ENCODE results near the gene ARID3A.

Gene ARID3A

GRCh38 chr19:950352-951066 lies 24.7 kb downstream of the ARID3A start:
- Histone ChIP-seq H3K9ac (no peak overlapping the region), H3K79me2 (ENCODE audit: insufficient read depth, low read depth) (no peaks in the 10 kb centered on the region), H4K20me1 (ENCODE audit: insufficient read depth) (no peaks in the 10 kb centered on the region), H3K4me2 (no peak overlapping the region), H3K4me3 (IDR thresholded peaks at IDR 0.05; ENCODE audit: insufficient read depth, low read depth, low read length) (no peak overlapping the region), H3K36me3 (ENCODE audit: insufficient read depth) (no peaks in the 10 kb centered on the region), H2AFZ (ENCODE audit: low read depth) (no peak overlapping the region), H3K27ac (no peak overlapping the region), H3K4me1 (ENCODE audit: low read depth, poor library complexity, severe bottlenecking) (no peaks in the 10 kb centered on the region), H3K27me3 (ENCODE audit: insufficient read depth, low read depth) (no peaks in the 10 kb centered on the region)
- no peak for TF ChIP-seq CTCF (conservative IDR thresholded peaks at IDR 0.05; ENCODE audit: low read depth, low read length)

GRCh38 chr19:952049-952679 lies 26.3 kb downstream of the ARID3A start:
- H3K9ac ChIP-seq, result no peak overlapping the region
- no peak overlapping the region for H2AFZ ChIP-seq (ENCODE audit: low read depth)
- no peaks in the 10 kb centered on the region for H3K27me3 ChIP-seq (ENCODE audit: insufficient read depth, low read depth)
- no peak overlapping the region for H3K4me3 ChIP-seq (IDR thresholded peaks at IDR 0.05; ENCODE audit: insufficient read depth, low read depth, low read length)
- H3K4me1 ChIP-seq (ENCODE audit: low read depth, poor library complexity, severe bottlenecking), result no peaks in the 10 kb centered on the region
- H3K79me2 ChIP-seq (ENCODE audit: insufficient read depth, low read depth), result no peaks in the 10 kb centered on the region
- H3K27ac ChIP-seq, result no peak overlapping the region
- TF ChIP-seq CTCF (conservative IDR thresholded peaks at IDR 0.05; ENCODE audit: low read depth, low read length), result no peak
- H4K20me1 ChIP-seq (ENCODE audit: insufficient read depth), result no peaks in the 10 kb centered on the region
- H3K4me2 ChIP-seq, result no peak overlapping the region
- no peaks in the 10 kb centered on the region for H3K36me3 ChIP-seq (ENCODE audit: insufficient read depth)

- H3K4me2 ChIP-seq, result no peak overlapping the region
- no peak overlapping the region for H3K27ac ChIP-seq
- no peak overlapping the region for H3K4me3 ChIP-seq (IDR thresholded peaks at IDR 0.05; ENCODE audit: insufficient read depth, low read depth, low read length)
Measured at GRCh38 chr19:952680-953444, 27.0 kb downstream of the ARID3A start.

More at GRCh38 chr19:952680-953444, 27.0 kb downstream of the ARID3A start:
- no peaks in the 10 kb centered on the region for H3K4me1 ChIP-seq (ENCODE audit: low read depth, poor library complexity, severe bottlenecking)
- no peaks in the 10 kb centered on the region for H3K27me3 ChIP-seq (ENCODE audit: insufficient read depth, low read depth)
- no peaks in the 10 kb centered on the region for H4K20me1 ChIP-seq (ENCODE audit: insufficient read depth)
- no peaks in the 10 kb centered on the region for H3K36me3 ChIP-seq (ENCODE audit: insufficient read depth)
- H3K9ac ChIP-seq, result no peak overlapping the region
- no peaks in the 10 kb centered on the region for H3K79me2 ChIP-seq (ENCODE audit: insufficient read depth, low read depth)
- H2AFZ ChIP-seq (ENCODE audit: low read depth), result no peak overlapping the region
- TF ChIP-seq CTCF (conservative IDR thresholded peaks at IDR 0.05; ENCODE audit: low read depth, low read length), result no peak

Measured in KMS-11 (cell line).